Motor neuron (in vitro differentiated cells): ENCODE results near the gene SSR4. TPM values are rescaled to one million over a fixed set of nuclear protein-coding genes. Genes with fewer than 3 reads are reported as not detected.

Experiments used
- ATAC-seq, 8 experiments: fragments of 200-7000 bp; cut with Tn5 transposase; replicated peaks in 6 of 8; 2 replicates each; pipeline ENCODE4 v1.8.0; 2021; ENCODE audit warnings: mild to moderate bottlenecking in 8 of 8, moderate library complexity in 8 of 8
- H3K27ac ChIP-seq, 2 donors: fragments of 250-450 bp; sonication (Bioruptor Pico); 2 replicates each; pipeline ENCODE4 v1.9.0; 2021; ENCODE audit warnings: antibody characterized with exemption in 2 of 2, mild to moderate bottlenecking in 2 of 2, moderate library complexity in 1 of 2
- H3K4me1 ChIP-seq, 2 donors: fragments of 250-450 bp; sonication (Bioruptor Pico); replicated peaks in 1 of 2; 2 replicates each; pipeline ENCODE4 v1.6.1; 2021; ENCODE audit warnings: antibody characterized with exemption in 2 of 2, mild to moderate bottlenecking in 2 of 2, moderate library complexity in 1 of 2
- H3K4me3 ChIP-seq, 5 donors: fragments of 250-450 bp; sonication (Bioruptor Pico); 2 replicates each; pipeline ENCODE4 v1.9.0; 2021; ENCODE audit warnings: antibody characterized with exemption in 5 of 5, mild to moderate bottlenecking in 5 of 5, moderate library complexity in 4 of 5
- WGBS, 10 experiments: fragments of 450-650 bp; shearing (Covaris generic); methylation state at CpG; one replicate each; pipeline ENCODE4 v1.0.0; 2022; 5-methylcytosine and 5-hydroxymethylcytosine counted together
- in situ Hi-C, 9 experiments: fragments of 400-800 bp; cut with MboI; loops; one replicate each; pipeline ENCODE4 v1.15.0; 2021; ENCODE audit warnings: low sequenced_read_pairs in 9 of 9, low pct_unique_long_range_greater_than_20kb in 2 of 9; ENCODE audit not compliant: unreplicated experiment in 9 of 9
- total RNA-seq, 8 experiments: library from RNA; unstranded; fragments of 300-600 nt; gene quantifications; 2 replicates each; pipeline versions ENCODE4 v1.2.3 to v1.2.4, GENCODE V29; 2022

Gene SSR4
- total RNA-seq, 8 experiments from 2014 or later = 327 to 910 (median 415) TPM

GRCh38 chrX:153794897-153795816 lies 689 bp downstream of the SSR4 start:
- peak overlapping the region; percentile 89 to 99 (median 95) for H3K4me3 ChIP-seq
- in situ Hi-C loops = no loop called here
- 0 to 60% (median 8%) methylated on average over 1 to 21 of the region's 47 CpGs; no CpG with 5 or more reads in 6 of the 10 experiments for WGBS, 10 experiments
- H3K27ac ChIP-seq = peak overlapping the region; percentile 94 to 100
- peaks cover 14 to 21% of the 10 kb centered on the region in 2 donors for H3K4me1 ChIP-seq
- peak in 4 of 8 experiments; percentile 0 to 10 (median 4) for ATAC-seq

- no peak for ATAC-seq
- Histone ChIP-seq H3K27ac (no peak overlapping the region), H3K4me1 (peaks cover 14 to 18% of the 10 kb centered on the region in 2 donors), H3K4me3 (no peak overlapping the region)
- WGBS, 10 experiments = 53% methylated on average over 8 of the region's 15 CpGs; no CpG with 5 or more reads in 9 of the 10 experiments
- in situ Hi-C loops = no loop called here
Observed at GRCh38 chrX:153797415-153798015, 3.0 kb downstream of the SSR4 start.

GRCh38 chrX:153799326-153799725 lies 4.9 kb downstream of the SSR4 start:
- no peak for ATAC-seq
- 13 to 100% methylated on average over 1 to 2 of the region's 5 CpGs; no CpG with 5 or more reads in 8 of the 10 experiments for WGBS, 10 experiments
- H3K4me3 ChIP-seq = no peak overlapping the region
- H3K4me1 ChIP-seq = peaks cover 8 to 11% of the 10 kb centered on the region in 2 donors
- in situ Hi-C loops = no loop called here
- H3K27ac ChIP-seq = no peak overlapping the region

GRCh38 chrX:153800177-153800722 lies 5.8 kb downstream of the SSR4 start:
- Histone ChIP-seq H3K27ac (no peak overlapping the region), H3K4me3 (no peak overlapping the region), H3K4me1 (peaks cover 8 to 11% of the 10 kb centered on the region in 2 donors)
- WGBS, 10 experiments = 100% methylated on average over 2 of the region's 16 CpGs; no CpG with 5 or more reads in 9 of the 10 experiments
- in situ Hi-C loops = no loop called here
- ATAC-seq = no peak

- Histone ChIP-seq H3K4me3 (no peak overlapping the region), H3K4me1 (peaks cover 5 to 9% of the 10 kb centered on the region in 2 donors), H3K27ac (no peak overlapping the region)
- 52 to 100% (median 100%) methylated on average over 1 to 4 of the region's 7 CpGs; no CpG with 5 or more reads in 7 of the 10 experiments for WGBS, 10 experiments
- no peak for ATAC-seq
- in situ Hi-C loops = no loop called here
Observed at GRCh38 chrX:153800746-153801145, 6.3 kb downstream of the SSR4 start.

GRCh38 chrX:153801669-153802068 lies 7.2 kb downstream of the SSR4 start:
- H3K27ac ChIP-seq = no peak overlapping the region
- H3K4me3 ChIP-seq = no peak overlapping the region
- no peaks in the 10 kb centered on the region for H3K4me1 ChIP-seq
- in situ Hi-C loops = no loop called here
- WGBS, 10 experiments = 28% methylated on average over 4 of the region's 8 CpGs; no CpG with 5 or more reads in 9 of the 10 experiments
- ATAC-seq = peak in 2 of 8 experiments; percentile 6 to 18

GRCh38 chrX:153802513-153803045 lies 8.1 kb downstream of the SSR4 start:
- no peak overlapping the region for H3K27ac ChIP-seq
- no peak overlapping the region for H3K4me3 ChIP-seq
- in situ Hi-C loops = no loop called here
- WGBS, 10 experiments = 70% methylated on average over 4 of the region's 14 CpGs; no CpG with 5 or more reads in 9 of the 10 experiments
- H3K4me1 ChIP-seq = no peaks in the 10 kb centered on the region
- peak in 5 of 8 experiments; percentile 13 to 33 (median 22) for ATAC-seq

GRCh38 chrX:153803211-153804099 lies 9.0 kb downstream of the SSR4 start:
- no peaks in the 10 kb centered on the region for H3K4me1 ChIP-seq
- ATAC-seq = peak in 1 of 8 experiments; percentile 6
- H3K4me3 ChIP-seq = no peak overlapping the region
- 84% methylated on average over 5 of the region's 87 CpGs; no CpG with 5 or more reads in 9 of the 10 experiments for WGBS, 10 experiments
- in situ Hi-C loops = no loop called here
- H3K27ac ChIP-seq = no peak overlapping the region

GRCh38 chrX:153804100-153804595 lies 9.7 kb downstream of the SSR4 start:
- Histone ChIP-seq H3K4me3 (no peak overlapping the region), H3K27ac (no peak overlapping the region), H3K4me1 (no peaks in the 10 kb centered on the region)
- no CpG with 5 or more reads among the region's 34 CpGs for WGBS, 10 experiments
- ATAC-seq = no peak
- in situ Hi-C loops = no loop called here

- in situ Hi-C loops = no loop called here
- WGBS, 10 experiments = 40% methylated on average over 1 of the region's 25 CpGs; no CpG with 5 or more reads in 9 of the 10 experiments
- no peak overlapping the region for H3K4me3 ChIP-seq
- no peaks in the 10 kb centered on the region for H3K4me1 ChIP-seq
- H3K27ac ChIP-seq = no peak overlapping the region
- no peak for ATAC-seq
Observed at GRCh38 chrX:153804621-153805020, 10.2 kb downstream of the SSR4 start.

GRCh38 chrX:153805436-153805835 lies 11.0 kb downstream of the SSR4 start:
- WGBS, 10 experiments = 23% methylated on average over 6 of the region's 13 CpGs; no CpG with 5 or more reads in 9 of the 10 experiments
- no peak overlapping the region for H3K27ac ChIP-seq
- in situ Hi-C loops = no loop called here
- no peaks in the 10 kb centered on the region for H3K4me1 ChIP-seq
- no peak overlapping the region for H3K4me3 ChIP-seq
- peak in 1 of 8 experiments; percentile 29 for ATAC-seq

GRCh38 chrX:153806999-153807575 lies 12.6 kb downstream of the SSR4 start:
- in situ Hi-C loops = no loop called here
- Histone ChIP-seq H3K27ac (no peak overlapping the region), H3K4me3 (no peak overlapping the region), H3K4me1 (peaks cover 6 to 10% of the 10 kb centered on the region in 2 donors)
- no peak for ATAC-seq
- 67% methylated on average over 3 of the region's 28 CpGs; no CpG with 5 or more reads in 9 of the 10 experiments for WGBS, 10 experiments
